Mucosa of gallbladder (tissue), 1 donor: ENCODE data around the gene ARGLU1. TPM values are rescaled to one million over a fixed set of nuclear protein-coding genes. Genes with fewer than 3 reads are reported as not detected.

Experiments
- DNase-seq: peaks from one replicate; pipeline ENCODE4 v3.0.0-alpha.2; 2020; ENCODE audit warnings: low spot score
- total RNA-seq: library from RNA; stranded (reverse); gene quantifications from one replicate; pipeline ENCODE4 v1.2.1, GENCODE V29; 2021
- donor health status: DM: no; HTN: no; CAD: no.

Gene ARGLU1
- total RNA-seq, 1 donor from 2014 or later, result 73.7 TPM

DNA sequence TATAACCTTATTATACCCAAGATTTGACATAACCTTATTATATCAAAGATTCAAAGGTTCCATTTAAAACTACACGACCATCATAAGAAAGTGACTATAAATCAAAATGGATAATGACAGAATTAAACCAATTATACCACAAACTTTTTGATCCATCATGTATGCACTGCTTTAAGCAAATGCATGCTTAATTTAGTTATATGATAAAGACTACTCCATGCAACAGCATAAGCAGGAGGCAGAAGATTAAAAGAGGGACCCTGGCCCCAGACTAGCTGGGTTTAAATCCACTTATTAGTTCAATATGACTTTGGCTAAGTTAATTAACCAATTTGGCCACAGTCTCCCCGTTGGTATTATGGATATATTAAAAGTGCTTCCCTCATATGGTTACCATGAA, 43.8 kb downstream of the ARGLU1 start:
- DNase-seq, result no peak

DNA sequence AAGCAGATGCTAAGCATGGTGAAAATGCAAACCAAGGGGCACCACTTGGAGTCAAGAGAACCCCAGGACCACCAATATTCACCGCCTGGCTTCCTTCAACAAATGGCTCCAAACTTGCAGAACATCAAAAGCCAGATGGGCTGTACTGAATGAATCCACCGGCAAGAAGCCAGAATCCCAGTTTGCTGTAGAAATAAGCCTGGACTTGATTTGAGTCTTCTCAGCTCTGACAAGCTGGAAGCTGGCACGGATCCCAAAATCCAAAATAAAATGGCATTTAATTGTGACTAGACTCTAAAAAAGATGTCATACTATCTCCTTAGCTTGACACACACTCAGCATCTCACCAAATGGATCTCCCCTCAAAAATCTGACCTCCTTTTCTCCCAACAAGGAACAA, 44.4 kb downstream of the ARGLU1 start:
- no peak for DNase-seq

DNA sequence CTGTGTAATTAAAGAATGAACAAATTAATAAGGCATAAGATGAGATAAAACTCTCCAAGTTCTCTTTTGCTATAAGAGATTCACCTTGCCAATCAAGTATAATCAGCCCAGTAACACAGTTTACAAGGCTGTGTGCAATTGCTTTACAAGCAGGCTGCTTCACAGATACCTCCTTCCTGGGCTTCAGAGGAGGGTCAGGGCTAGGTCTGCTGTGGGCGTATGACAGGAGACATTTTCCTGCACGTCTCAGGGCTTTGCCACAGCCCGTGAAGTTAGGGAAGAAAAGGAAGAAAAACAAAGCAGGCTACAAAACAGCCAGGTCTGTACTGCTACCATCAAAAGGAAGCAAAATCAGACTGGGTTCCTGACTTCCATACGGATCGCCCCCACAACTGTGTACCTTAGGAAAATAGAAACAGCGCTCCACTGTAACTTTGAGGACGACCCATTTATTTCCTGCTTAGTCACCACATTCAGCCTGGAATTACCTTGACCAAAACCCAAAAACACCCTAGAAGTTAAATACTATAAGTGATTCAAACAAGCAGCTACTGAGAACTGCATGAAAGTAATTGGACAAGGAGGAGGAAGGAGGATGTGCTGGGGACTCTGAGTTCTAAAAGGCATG, 44.9 kb downstream of the ARGLU1 start:
- no peak for DNase-seq

DNA sequence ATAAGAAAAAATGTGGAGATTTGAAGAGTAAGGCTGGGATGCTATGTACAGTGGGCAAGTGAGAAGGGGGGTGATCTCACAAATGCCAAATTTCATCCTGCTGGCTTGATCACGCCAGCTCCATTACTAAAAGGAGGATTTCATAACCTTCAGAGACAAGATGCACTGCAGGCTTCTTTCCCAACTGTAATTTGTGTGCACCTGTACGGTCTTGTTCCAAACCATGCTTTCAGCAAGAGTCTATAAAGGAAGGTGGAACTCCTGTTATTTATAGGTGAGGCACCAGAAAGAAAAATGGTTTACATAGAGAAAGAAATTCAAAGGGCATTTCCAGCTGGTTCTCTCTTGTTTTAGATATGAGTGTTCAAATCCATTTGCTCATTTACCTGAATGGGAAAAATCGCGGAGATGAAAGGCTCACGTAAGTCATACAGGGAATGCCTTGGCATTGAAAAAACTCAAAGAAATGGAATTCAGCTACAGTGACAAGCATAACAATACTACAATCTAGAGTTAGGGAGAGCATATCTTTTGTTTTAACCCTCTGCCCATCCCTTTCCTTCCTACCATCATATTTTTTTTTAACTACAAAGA, 45.7 kb downstream of the ARGLU1 start:
- DNase-seq, result no peak

DNA sequence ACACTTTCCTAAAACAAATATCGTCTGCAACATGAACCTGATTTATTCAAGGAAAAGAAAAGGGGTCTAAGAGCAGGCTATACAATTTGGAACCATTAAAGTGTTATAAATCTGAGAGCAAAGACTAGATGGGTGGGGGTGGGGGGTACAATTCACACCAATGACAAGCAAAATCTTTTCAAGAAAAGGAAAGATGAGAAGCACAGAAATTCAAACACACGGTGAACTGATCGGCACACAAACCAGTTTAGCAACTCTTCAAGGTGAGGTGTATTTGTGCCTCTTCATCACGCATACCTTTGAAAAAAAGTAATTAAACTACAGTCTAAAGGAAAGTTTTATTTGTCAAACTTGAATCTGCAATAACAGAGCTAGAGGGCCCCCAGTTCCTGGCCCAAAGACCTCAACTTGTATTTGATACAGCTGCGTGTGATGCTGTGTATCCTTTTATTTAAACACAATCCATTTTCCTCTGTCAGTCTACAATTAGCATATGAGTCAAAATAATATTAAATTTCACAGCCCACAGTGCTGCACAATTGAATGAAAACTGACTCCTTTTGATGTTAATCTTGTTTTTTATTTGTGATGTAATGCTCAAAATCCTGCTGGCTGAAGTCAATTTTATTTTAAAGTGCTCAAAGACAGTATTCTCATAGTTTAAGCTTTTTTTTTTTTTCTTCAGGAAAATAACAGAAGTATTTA, 46.7 kb downstream of the ARGLU1 start:
- no peak for DNase-seq

DNA sequence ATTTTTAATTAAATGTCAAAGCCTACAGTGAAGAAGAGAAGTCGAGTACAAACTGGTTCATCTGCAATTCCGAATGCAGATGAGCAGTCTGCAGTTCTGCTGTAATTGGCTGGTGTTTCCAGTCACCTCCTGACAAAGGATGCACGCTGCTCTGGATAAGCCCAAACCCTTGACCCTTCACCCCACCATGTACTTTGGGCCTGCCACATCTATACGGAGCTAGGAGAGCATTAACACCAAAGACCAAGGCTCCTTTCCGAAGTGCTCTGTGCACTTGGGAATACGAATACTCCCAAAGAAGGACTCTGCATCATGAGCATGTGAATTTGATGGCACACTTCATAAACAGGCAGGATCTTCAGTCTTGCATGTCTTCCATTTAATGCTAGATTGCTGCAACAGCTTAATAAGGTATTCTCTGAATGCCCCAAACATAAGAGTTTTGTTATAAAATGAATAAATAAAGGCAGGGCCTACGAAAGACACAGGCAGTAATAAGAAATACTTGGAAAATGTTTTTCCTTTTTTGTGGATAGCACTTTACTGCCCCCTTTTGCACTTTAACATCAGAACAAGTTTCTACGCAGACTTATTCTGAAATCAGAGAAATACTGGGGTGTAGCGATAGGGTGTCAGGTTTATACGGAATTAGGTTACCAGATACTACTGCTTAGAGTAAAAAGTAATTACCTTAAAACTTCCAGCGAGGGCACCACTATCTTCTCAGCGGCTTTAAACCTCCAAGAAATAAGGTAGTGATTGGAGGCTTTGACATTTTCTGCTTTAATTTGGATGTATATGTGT, 47.5 kb downstream of the ARGLU1 start:
- no peak for DNase-seq

DNA sequence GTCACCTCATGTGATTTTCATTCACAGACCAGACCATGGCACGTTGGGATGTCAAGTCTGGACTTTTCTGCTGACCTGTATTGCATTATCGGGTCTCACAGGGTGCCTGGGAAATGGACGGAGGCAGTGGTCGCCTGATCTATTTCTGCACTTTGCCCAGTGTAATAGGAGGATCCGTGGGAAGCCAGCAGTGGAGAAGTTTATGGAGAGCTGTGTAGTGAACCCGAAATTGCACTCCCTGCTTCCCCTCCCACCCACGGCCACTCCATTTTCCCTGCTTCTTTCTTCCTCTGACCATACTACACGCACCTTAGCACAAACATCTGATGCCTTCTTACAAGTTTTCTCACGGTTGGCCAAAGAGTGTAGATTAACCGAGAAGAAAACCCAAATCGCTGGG, 49.4 kb downstream of the ARGLU1 start:
- no peak for DNase-seq

DNA sequence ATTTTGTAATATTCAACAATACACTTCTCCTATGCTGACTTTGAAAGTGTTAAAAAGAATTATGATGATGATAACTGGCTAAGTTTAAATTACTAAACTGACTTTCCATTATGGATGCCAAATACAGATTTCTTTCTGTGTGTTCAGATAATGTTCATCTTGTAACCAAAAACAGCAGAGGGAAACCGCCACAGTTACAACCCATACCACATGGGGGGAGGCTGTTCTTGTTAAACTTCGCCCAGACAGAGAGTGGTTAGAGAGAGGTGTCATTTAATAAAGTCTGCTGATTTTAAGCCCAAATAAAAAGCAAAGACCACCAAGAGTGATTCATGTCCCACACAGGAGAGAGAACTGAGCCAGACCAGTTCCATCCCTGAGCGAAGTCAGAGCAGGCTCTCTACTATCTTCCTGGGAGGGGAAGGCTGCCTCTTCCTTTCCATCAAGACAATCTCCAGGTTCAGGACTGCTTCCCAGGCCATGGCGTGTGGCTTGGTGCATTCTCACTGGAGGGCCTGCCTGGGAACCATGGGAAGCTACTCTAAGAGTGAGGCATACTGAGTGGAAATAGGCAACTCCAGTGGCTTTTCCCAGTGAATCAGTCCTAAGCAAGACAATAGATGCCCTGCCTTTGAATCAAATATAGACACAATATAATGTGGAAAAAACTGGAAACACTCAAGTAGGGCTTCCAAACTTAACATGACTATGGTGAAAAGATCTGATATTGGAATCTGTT, 50.7 kb downstream of the ARGLU1 start:
- DNase-seq, result no peak

DNA sequence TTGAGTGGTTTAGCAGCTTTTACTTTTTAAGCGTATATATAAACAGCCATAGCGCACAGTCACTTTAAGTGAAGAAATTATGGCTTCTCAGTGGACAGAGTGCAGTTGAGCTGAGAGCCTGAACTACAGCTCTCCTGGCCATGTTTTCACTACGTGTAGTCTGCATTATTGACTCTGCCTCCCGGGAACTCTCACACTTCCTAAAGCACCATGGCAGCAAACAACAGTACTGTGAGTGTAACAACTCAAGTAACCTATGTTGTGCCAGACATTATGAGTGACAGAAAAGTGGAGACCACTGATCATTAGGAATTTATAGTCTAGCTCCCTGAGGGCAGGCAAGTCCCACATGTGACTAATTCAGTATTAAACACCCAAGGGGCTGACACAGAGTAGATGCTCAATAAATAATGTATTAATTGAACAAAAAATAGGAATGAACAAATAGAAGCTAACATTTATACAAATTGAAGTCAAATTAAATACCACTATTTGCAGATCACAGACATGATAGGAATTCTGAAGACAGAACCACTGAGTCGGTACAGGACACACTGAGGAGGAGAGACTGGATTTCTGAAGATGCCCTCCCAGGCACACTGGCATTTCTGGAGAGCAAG, 52.2 kb downstream of the ARGLU1 start:
- DNase-seq, result no peak

DNA sequence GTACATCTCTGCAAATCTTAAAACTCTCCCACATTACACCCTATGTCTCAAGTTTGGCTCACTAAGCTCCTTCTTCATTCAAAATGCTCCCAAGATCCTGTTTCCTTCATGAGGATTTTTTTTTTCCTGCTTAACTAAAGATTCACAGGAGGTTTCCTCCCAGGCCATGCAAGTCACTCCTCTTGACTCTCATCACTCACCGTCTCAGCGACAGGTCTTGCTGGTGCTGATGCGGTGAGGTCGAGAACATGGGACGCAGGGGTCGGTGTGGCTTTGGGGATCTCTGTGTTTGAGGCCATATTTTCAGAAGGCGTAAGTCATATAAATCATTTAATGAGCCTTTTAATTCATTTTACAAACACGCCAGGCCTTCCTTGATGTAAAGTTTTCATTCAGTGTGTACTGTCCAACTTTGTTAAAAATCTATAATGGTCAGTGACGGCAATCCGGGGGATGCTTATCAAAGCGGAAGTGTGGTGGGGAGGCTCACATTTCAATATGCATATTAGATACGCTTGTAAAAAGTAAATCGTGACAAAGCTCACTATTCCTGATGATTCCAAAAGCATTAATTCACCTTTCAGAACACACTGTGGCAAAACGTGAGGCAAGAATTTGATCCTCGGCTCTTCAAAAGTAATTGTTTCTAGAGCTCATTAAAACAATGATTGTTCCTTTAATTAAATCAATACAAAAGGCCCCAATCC, 52.9 kb downstream of the ARGLU1 start:
- no peak for DNase-seq

DNA sequence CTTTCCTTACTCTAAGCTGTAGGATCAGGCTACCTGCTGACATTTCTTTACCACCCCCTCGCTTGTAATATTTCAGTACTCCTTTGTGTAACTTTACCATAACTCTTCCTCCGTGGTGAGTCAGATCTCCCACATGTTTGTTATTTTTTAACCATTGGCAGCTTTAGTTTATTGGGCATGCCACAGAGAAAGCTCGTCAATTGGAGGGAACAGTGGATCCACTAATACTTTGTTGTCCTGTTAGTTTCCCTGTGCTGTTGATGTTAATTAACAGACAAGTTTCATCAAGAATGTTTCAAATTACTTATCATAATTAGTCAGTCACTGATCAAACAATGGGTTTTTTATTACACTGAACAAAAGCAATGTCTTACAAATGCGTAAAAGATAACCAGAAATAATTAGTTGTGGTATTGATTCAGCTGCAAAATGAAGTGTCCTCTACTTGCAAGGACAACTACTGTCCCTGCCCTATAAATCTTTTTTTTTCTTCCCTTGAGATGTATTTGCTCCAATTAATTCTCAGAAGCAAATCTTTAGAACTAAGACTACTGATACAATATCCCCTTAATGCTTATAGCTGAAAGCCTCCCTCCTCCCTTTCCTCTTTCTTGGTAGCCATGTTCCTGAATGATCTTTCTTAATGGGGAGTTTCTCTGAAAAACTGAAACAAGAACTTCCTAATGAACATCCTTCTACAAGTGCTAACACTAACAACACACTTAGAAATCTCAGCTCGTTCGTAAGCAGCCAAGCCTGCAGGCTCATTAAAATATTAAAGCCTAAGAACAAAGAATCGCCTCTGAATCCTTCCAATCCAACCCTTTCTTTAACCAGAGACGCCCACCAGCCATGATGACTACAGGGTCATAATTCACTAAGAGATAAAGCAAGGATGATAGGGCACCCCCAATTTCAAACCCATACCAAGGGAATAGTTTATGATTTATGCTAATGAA, 54.6 kb downstream of the ARGLU1 start:
- DNase-seq, result no peak

DNA sequence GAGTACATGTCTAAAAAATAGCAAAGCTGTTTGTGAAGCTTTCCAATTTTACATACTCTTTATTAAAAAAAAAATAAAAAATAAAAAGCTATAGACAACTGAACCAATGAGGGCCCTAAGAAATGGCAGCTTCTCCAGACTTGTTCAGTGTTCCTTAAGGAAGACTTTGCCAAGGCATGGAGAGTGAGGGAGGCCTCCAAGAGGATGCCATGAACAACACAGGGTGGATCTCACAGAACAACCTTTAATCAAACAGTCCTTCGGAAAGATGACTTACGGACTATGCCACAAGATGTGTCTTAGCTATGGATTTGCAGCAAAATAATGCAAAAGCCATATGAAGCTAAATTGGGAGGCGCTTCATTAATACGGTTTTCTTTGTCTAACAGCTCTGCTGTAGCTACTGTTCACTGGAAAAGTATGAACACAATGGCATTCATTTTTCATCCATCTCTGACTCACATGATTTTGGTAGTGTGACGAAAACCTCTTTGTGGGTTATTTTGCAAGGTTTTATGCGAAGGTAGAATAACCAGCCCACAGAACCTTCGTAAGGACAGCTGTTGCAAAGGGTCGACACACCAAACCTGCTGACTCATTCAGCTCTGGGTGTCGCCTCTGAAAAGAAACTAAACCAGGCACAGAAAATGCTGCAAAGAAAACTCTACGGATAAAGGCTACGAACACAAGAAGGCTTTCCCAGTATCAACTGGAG, 60.2 kb downstream of the ARGLU1 start:
- DNase-seq, result no peak

DNA sequence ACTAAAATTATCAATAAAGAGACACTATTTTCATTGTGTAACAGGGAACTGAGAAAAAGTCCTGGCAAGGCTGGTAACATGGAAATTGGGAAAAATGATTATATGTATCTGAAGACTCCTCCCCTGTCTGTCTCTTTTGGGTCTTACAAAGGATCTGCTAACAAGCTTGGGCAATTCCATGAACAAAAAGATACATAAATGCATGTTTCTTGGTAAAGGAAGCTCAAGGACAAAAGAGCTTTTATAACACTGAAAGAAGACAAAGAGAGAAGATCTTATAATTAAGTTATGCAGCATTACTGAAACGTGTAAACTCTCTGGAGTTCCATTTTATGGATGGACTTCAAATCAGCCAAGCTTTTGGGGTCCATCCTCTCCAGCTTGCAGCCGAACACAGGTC, 61.7 kb downstream of the ARGLU1 start:
- DNase-seq, result no peak

DNA sequence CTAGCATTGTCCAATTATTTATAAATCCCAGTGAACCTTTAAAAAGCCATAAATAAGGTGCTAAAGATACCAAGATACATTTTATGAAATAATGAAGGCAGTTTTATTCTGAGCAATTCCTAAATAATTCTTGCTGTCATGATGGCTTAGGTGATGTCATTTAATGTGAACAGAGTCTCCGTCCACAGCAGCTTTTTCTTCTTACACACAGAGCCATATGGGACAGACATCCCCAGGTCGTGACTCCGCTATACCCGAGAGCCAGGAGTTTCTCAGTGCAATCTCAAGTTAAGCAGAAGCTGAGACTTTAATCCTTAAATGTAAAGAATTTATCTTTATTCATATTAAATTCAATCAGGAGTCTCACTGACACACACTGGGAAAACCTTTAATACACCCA, 62.2 kb downstream of the ARGLU1 start:
- no peak for DNase-seq

DNA sequence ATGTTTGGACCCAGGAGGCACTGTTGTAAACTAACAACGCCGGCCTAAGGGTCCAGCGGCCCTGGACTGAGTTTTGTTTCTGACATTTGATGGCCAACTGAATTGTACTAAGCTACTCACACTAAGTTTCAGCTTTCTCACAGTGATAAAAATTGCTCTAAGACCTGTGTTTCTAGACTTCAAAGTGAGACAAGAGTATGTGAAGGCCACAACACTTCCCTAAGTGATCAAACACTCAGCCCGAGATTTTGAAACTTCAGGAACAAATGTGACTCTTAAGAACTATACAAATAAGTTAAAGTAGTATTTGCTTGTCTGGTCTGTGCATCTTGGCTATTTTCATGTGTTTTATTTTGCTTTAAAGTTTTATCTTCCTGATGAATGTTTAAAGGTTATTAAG, 62.6 kb downstream of the ARGLU1 start:
- DNase-seq, result no peak

DNA sequence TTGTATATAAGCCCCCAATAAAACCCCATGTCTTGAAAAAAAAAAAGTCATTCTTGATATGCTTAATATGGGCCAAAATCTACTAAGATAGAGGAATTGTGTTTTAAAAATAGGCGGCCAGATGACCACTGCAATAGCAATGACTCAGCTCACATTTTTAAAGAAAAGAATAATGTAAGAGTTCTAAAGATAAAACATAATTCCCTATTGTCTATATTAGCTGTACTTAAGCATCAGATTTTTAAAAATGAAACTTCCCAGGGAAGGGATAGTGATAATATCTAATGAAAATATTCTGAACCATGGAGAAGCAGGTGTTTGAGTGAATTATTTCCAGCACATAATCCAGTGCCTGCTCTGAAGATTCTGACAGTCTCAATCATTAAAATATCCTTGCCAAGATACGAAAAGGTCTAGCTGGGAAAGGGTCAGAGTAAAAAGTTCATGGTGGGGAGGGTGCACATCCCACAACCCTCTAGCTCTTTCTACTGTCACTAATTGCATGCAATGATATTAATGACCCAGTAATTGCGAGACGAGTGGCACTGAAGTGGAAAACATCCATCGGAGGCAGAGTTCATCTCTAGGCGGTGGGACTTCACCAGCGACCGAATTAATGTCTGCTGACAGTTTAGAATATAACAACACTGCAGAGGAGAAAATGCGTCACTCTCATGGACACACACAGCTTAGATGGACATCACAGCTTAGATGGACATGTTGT, 64.0 kb downstream of the ARGLU1 start:
- no peak for DNase-seq

DNA sequence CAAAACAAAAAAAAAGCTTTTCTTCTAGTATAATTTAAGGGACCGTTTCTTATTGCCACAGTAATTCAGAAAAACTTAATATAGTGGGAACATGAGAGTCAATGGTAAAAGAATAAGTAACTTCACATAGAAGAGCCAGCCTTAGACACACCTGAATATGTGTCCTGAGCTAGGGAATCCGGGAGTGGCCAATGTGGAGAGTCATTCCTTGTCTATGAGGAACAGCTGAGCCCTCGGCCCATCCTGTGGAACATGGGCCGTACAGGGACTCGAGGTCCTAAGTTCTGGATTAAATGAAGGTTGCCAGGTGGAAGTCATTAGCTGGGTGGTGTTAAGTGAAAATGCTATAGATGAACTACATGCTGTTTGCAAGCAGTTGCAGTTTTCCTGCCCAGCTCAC, 64.7 kb downstream of the ARGLU1 start:
- no peak for DNase-seq

DNA sequence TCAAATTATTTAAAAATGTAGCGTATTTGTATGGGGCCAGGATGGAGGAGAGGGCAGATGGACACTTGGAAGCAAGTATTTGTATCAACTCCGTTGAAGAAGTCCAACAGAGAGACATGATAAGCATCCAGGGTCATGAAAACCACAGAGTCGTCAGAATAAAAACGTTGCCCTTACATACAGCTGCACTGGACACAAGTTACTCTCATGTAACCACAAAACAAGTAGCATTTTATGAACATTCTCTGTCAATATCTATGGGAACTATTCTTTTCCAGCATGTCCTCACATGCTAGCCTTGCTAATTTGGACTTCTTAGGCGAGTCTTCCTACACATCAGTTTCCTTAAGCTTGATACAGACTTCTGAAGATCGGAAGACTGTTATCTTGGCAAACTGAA, 67.5 kb downstream of the ARGLU1 start:
- no peak for DNase-seq
